Measurements from ENCODE around the gene ZNF878. TPM values are rescaled to one million over a fixed set of nuclear protein-coding genes. Genes with fewer than 3 reads are reported as not detected.

ZNF878 gene
- total and polyA plus RNA-seq, 2 of the 13 experiments (the other 11 are each of a cell fraction or from before 2014, with no cell fraction given), result 0.46 to 5.2 TPM

DNA sequence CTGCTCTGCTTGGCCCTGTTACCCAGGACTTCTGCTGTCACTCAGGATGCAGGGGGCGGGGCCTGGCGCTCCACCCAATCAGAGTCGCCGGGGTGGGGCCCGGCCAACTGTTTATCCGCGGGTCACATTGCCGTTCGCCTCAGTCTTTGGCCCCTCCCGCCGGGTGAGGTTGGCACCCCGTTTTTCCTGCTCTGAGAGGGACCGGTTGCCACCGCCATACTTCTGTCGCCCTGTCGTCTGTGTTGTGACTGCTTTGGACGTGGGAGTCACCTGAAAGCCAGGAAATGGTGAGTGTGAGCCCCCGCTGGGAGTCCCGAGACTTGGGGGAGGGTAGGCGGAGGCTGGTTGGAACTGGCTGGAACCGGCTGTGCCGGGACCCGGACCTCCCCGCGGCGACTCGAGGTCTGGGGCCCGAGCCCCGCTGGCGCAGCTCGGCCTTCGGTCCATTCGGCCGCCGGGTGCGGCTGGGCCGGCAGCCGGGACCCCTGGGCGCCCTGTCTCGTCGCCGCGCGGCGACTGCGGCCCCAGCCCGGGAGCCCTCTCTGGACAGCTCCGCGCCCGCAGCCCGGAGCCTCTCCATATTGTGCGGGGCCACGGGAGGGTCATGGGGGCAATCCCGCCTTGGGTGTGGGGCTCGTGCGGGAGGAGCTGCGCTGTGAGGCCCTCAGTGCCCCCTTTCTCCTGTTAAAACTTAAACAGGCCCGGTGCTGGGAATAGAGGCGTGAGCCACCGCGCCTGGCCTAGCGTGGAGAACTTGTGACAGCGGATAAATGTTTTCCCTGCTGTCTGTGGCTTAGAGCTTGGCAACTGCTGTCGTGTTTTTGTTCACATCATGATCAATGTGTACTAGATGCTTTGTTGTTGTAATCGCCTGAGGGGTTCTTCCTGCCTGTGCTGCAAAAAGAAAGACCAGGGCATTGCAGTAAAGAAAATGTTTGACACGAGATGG, 12.1 kb upstream of the ZNF878 start, which contains the start of gene ZNF844 (continued):
- TF ChIP-seq, protein P1, sequence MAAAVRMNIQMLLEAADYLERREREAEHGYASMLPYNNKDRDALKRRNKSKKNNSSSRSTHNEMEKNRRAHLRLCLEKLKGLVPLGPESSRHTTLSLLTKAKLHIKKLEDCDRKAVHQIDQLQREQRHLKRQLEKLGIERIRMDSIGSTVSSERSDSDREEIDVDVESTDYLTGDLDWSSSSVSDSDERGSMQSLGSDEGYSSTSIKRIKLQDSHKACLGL (CRISPR knock-in tag; IDR thresholded peaks at IDR 0.05), result no peak
- TF ChIP-seq, protein P2, sequence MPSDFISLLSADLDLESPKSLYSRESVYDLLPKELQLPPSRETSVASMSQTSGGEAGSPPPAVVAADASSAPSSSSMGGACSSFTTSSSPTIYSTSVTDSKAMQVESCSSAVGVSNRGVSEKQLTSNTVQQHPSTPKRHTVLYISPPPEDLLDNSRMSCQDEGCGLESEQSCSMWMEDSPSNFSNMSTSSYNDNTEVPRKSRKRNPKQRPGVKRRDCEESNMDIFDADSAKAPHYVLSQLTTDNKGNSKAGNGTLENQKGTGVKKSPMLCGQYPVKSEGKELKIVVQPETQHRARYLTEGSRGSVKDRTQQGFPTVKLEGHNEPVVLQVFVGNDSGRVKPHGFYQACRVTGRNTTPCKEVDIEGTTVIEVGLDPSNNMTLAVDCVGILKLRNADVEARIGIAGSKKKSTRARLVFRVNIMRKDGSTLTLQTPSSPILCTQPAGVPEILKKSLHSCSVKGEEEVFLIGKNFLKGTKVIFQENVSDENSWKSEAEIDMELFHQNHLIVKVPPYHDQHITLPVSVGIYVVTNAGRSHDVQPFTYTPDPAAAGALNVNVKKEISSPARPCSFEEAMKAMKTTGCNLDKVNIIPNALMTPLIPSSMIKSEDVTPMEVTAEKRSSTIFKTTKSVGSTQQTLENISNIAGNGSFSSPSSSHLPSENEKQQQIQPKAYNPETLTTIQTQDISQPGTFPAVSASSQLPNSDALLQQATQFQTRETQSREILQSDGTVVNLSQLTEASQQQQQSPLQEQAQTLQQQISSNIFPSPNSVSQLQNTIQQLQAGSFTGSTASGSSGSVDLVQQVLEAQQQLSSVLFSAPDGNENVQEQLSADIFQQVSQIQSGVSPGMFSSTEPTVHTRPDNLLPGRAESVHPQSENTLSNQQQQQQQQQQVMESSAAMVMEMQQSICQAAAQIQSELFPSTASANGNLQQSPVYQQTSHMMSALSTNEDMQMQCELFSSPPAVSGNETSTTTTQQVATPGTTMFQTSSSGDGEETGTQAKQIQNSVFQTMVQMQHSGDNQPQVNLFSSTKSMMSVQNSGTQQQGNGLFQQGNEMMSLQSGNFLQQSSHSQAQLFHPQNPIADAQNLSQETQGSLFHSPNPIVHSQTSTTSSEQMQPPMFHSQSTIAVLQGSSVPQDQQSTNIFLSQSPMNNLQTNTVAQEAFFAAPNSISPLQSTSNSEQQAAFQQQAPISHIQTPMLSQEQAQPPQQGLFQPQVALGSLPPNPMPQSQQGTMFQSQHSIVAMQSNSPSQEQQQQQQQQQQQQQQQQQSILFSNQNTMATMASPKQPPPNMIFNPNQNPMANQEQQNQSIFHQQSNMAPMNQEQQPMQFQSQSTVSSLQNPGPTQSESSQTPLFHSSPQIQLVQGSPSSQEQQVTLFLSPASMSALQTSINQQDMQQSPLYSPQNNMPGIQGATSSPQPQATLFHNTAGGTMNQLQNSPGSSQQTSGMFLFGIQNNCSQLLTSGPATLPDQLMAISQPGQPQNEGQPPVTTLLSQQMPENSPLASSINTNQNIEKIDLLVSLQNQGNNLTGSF (CRISPR knock-in tag; IDR thresholded peaks at IDR 0.05), result no peak
- peak; percentile 33; the same call in 1 of the 2 replicates for TF ChIP-seq FOXO1 (CRISPR knock-in tag; IDR thresholded peaks at IDR 0.05)
- no peak for TF ChIP-seq KDM5B (CRISPR knock-in tag; IDR thresholded peaks at IDR 0.05; ENCODE audit: borderline replicate concordance)
- no peak for TF ChIP-seq ATF1 (CRISPR knock-in tag; IDR thresholded peaks at IDR 0.05)
- no peak for TF ChIP-seq SP1 (IDR thresholded peaks at IDR 0.05)
- TF ChIP-seq SP1 (CRISPR knock-in tag; IDR thresholded peaks at IDR 0.05), result peak; percentile 66; the same call in 1 of the 2 replicates
- no peak for TF ChIP-seq ZBTB7B (CRISPR knock-in tag; IDR thresholded peaks at IDR 0.05)
- no peak for TF ChIP-seq ZNF552 (CRISPR knock-in tag; IDR thresholded peaks at IDR 0.05; ENCODE audit: borderline replicate concordance)
- TF ChIP-seq ZNF354B (CRISPR knock-in tag; IDR thresholded peaks at IDR 0.05), result no peak
- peak; percentile 74; the same call in 1 of the 2 replicates for TF ChIP-seq NFKB2 (CRISPR knock-in tag; IDR thresholded peaks at IDR 0.05; ENCODE audit: borderline replicate concordance)
- no peak for TF ChIP-seq BHLHE40 (IDR thresholded peaks at IDR 0.05; ENCODE audit: low read length)
- no peak for TF ChIP-seq ETV5 (CRISPR knock-in tag; IDR thresholded peaks at IDR 0.05; ENCODE audit: borderline replicate concordance)
- TF ChIP-seq MTF1 (CRISPR knock-in tag; IDR thresholded peaks at IDR 0.05), result no peak
- 0 out of 2 replicates have a peak, but pooled peaks have one; percentile 55 for TF ChIP-seq ZNF34 (CRISPR knock-in tag; IDR thresholded peaks at IDR 0.05; ENCODE audit: borderline replicate concordance)
- no peak for TF ChIP-seq SMC3 (IDR thresholded peaks at IDR 0.05; ENCODE audit: low read length)
- 0 out of 2 replicates have a peak, but pooled peaks have one; percentile 39 for TF ChIP-seq ZSCAN31 (CRISPR knock-in tag; IDR thresholded peaks at IDR 0.05; ENCODE audit: low read depth)
- TF ChIP-seq, protein P3, sequence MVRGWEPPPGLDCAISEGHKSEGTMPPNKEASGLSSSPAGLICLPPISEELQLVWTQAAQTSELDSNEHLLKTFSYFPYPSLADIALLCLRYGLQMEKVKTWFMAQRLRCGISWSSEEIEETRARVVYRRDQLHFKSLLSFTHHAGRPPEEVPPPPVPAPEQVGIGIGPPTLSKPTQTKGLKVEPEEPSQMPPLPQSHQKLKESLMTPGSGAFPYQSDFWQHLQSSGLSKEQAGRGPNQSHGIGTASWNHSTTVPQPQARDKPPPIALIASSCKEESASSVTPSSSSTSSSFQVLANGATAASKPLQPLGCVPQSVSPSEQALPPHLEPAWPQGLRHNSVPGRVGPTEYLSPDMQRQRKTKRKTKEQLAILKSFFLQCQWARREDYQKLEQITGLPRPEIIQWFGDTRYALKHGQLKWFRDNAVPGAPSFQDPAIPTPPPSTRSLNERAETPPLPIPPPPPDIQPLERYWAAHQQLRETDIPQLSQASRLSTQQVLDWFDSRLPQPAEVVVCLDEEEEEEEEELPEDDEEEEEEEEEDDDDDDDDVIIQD (CRISPR knock-in tag; IDR thresholded peaks at IDR 0.05; ENCODE audit: low read depth), result no peak
- TF ChIP-seq ZC3H13 (CRISPR knock-in tag; IDR thresholded peaks at IDR 0.05), result no peak
- TF ChIP-seq TBX3 (IDR thresholded peaks at IDR 0.05; ENCODE audit: borderline replicate concordance), result no peak
- 0 out of 2 replicates have a peak, but pooled peaks have one; percentile 19 for TF ChIP-seq MAZ (IDR thresholded peaks at IDR 0.05; ENCODE audit: borderline replicate concordance, low read depth, low read length)
- peak; percentile 77; the same call in 1 of the 2 replicates for TF ChIP-seq MAZ (CRISPR knock-in tag; IDR thresholded peaks at IDR 0.05; ENCODE audit: low read depth)
- peak; percentile 38; the same call in 1 of the 2 replicates for TF ChIP-seq KDM2A (CRISPR knock-in tag; IDR thresholded peaks at IDR 0.05; ENCODE audit: borderline replicate concordance, low read depth)
- no peak for TF ChIP-seq MBD4 (IDR thresholded peaks at IDR 0.05; ENCODE audit: borderline replicate concordance, low read length)
